SK-N-SH (cell line): ENCODE measurements around the gene CTU1. TPM values are rescaled to one million over a fixed set of nuclear protein-coding genes. Genes with fewer than 3 reads are reported as not detected.

Experiments
- CTCF ChIA-PET: fragments of 300-600, 350-600 bp; formaldehyde crosslinking; extraction: SDS; loops from one replicate; lab custom pipeline; 2021; lab: Yijun Ruan, JAX
- POLR2A ChIA-PET: fragments of 350-600 bp; sonication (Branson Sonifier 250); formaldehyde crosslinking; extraction: SDS; loops from one replicate; lab custom pipeline; 2020; ENCODE audit warnings: antibody characterized with exemption, inconsistent platforms; lab: Yijun Ruan, JAX
- DNase-seq: peaks from one replicate; pipeline ENCODE4 v3.0.0; 2012
- H2AFZ ChIP-seq: fragments of 200-600 bp; sonication (generic); 2 replicates; pipeline ENCODE4 v1.8.1; 2016; ENCODE audit warnings: antibody characterized with exemption, mild to moderate bottlenecking, low read depth
- H3F3A ChIP-seq: fragments of 200-600 bp; sonication (generic); replicated peaks from 2 replicates; pipeline ENCODE3; 2016; ENCODE audit warnings: antibody characterized with exemption, mild to moderate bottlenecking; ENCODE audit not compliant: insufficient read depth
- H3K27ac ChIP-seq, 2 experiments: fragments of 200-500 bp in 1 of 2; fragments of 200-600 bp in 1 of 2; sonication (Bioruptor generic) in 1 of 2; sonication (generic), shearing (Covaris generic) in 1 of 2; 2 replicates each; pipeline versions ENCODE4 v1.5.1 to v1.6.1; 2014 to 2016; ENCODE audit warnings: low read depth in 2 of 2, inconsistent platforms in 1 of 2, low read length in 1 of 2, mild to moderate bottlenecking in 1 of 2, mixed read lengths in 1 of 2
- H3K27me3 ChIP-seq: fragments of 200-600 bp; sonication (generic), shearing (Covaris generic); 2 replicates; pipeline ENCODE4 v1.6.1; 2016; ENCODE audit warnings: mixed run types; ENCODE audit not compliant: insufficient read depth
- H3K36me3 ChIP-seq, 2 experiments: fragments of 200-500 bp in 1 of 2; fragments of 200-600 bp in 1 of 2; sonication (Bioruptor generic) in 1 of 2; sonication (generic) in 1 of 2; replicated peaks in 1 of 2; 2 replicates each; pipeline versions ENCODE3 to v1.5.1; 2014 to 2016; ENCODE audit warnings: low read length in 1 of 2, mild to moderate bottlenecking in 1 of 2; ENCODE audit not compliant: insufficient read depth in 2 of 2, control insufficient read depth in 1 of 2
- H3K4me1 ChIP-seq, 2 experiments: fragments of 200-500 bp in 1 of 2; fragments of 200-600 bp in 1 of 2; sonication (Bioruptor generic) in 1 of 2; sonication (generic), shearing (Covaris generic) in 1 of 2; 2 replicates each; pipeline versions ENCODE4 v1.5.1 to v1.6.1; 2014 to 2016; ENCODE audit warnings: low read depth in 1 of 2, low read length in 1 of 2, mixed run types in 1 of 2; ENCODE audit not compliant: insufficient read depth in 2 of 2, control insufficient read depth in 1 of 2
- H3K4me2 ChIP-seq: fragments of 200-600 bp; sonication (generic), shearing (Covaris generic); 2 replicates; pipeline ENCODE4 v1.6.1; 2017; ENCODE audit warnings: mixed run types
- H3K4me3 ChIP-seq, 2 experiments: fragments of 200-500 bp in 1 of 2; fragments of 200-600 bp in 1 of 2; sonication (Bioruptor generic) in 1 of 2; sonication (generic), shearing (Covaris generic) in 1 of 2; 2 replicates each; pipeline versions ENCODE4 v1.5.1 to v1.8.1; 2014 to 2016; ENCODE audit warnings: low read depth in 2 of 2, inconsistent platforms in 1 of 2, low read length in 1 of 2, mild to moderate bottlenecking in 1 of 2, mixed read lengths in 1 of 2, moderate library complexity in 1 of 2
- H3K79me2 ChIP-seq: fragments of 200-600 bp; sonication (generic); 2 replicates; pipeline ENCODE4 v1.8.1; 2017; ENCODE audit warnings: mild to moderate bottlenecking; ENCODE audit not compliant: insufficient read depth
- H3K9ac ChIP-seq: fragments of 200-600 bp; sonication (generic); 2 replicates; pipeline ENCODE4 v1.6.1; 2017; ENCODE audit warnings: mixed run types
- H3K9me2 ChIP-seq: fragments of 200-600 bp; sonication (generic); 2 replicates; pipeline ENCODE4 v1.6.1; 2017; ENCODE audit warnings: mixed run types
- H3K9me3 ChIP-seq: fragments of 200-600 bp; sonication (generic); 2 replicates; pipeline ENCODE4 v1.6.1; 2017; ENCODE audit warnings: mixed run types, mild to moderate bottlenecking, moderate library complexity
- H4K20me1 ChIP-seq: fragments of 200-600 bp; sonication (generic); 2 replicates; pipeline ENCODE4 v1.6.1; 2017; ENCODE audit warnings: mild to moderate bottlenecking, mixed run types; ENCODE audit not compliant: insufficient read depth
- CHD2 ChIP-seq: fragments of 150-350 bp; IDR thresholded peaks from 2 replicates; pipeline ENCODE4 v1.6.1; 2018; ENCODE audit warnings: low read length; ENCODE audit not compliant: partially characterized antibody
- EP300 ChIP-seq, 2 experiments: IDR thresholded peaks; 2 replicates each; pipeline versions ENCODE4 v1.4.0 to v1.6.1; 2012; ENCODE audit warnings: borderline replicate concordance in 1 of 2, low read depth in 1 of 2, low read length in 1 of 2
- FOSL2 ChIP-seq: IDR thresholded peaks from 2 replicates; pipeline ENCODE4 v1.4.0; 2012; ENCODE audit warnings: low read depth, mild to moderate bottlenecking, moderate library complexity, borderline replicate concordance
- FOXJ3 ChIP-seq: sonication (generic); formaldehyde crosslinking; IDR thresholded peaks from 2 replicates; pipeline ENCODE4 v1.5.1; 2020; ENCODE audit warnings: mild to moderate bottlenecking, missing genetic modification reagents
- FOXM1 ChIP-seq: IDR thresholded peaks from 2 replicates; pipeline ENCODE4 v1.4.0; 2012; ENCODE audit warnings: low read depth, mild to moderate bottlenecking
- NFIC ChIP-seq: IDR thresholded peaks from 2 replicates; pipeline ENCODE4 v1.4.0; 2012; ENCODE audit warnings: borderline replicate concordance
- NRF1 ChIP-seq: IDR thresholded peaks from 2 replicates; pipeline ENCODE4 v1.6.1; 2012; ENCODE audit warnings: low read depth, mild to moderate bottlenecking, low read length
- RCOR1 ChIP-seq: fragments of 150-350 bp; IDR thresholded peaks from 2 replicates; pipeline ENCODE4 v1.6.1; 2017; ENCODE audit warnings: antibody characterized with exemption, low read length
- RFX5 ChIP-seq: IDR thresholded peaks from 2 replicates; pipeline ENCODE4 v1.6.1; 2012; ENCODE audit warnings: mild to moderate bottlenecking, improper control_type of control experiment, low read length
- TAF1 ChIP-seq: IDR thresholded peaks from 2 replicates; pipeline ENCODE4 v1.6.1; 2012; ENCODE audit warnings: low read depth, mild to moderate bottlenecking, low read length, moderate library complexity, borderline replicate concordance
- YY1 ChIP-seq: IDR thresholded peaks from 2 replicates; pipeline ENCODE4 v1.4.0; 2012; ENCODE audit warnings: low read depth, mild to moderate bottlenecking
- WGBS: methylation state at CpG from one replicate; pipeline ENCODE4 v1.1.6; 2017; ENCODE audit warnings: low lambda C conversion rate; 5-methylcytosine and 5-hydroxymethylcytosine counted together
- polyA plus RNA-seq, 3 experiments: library from polyadenylated mRNA; depleted of rRNA; stranded (reverse); fragments of >200 nt; gene quantifications; 2 replicates each; pipeline ENCODE4 v1.2.3, GENCODE V29; 2012
- TF ChIP-seq, protein P1 (sequence below): IDR thresholded peaks from 2 replicates; pipeline ENCODE4 v1.4.0; 2012; ENCODE audit warnings: low read depth, borderline replicate concordance
- TF ChIP-seq, protein P2 (sequence below): IDR thresholded peaks from 2 replicates; pipeline ENCODE4; 2012
- TF ChIP-seq, protein P3 (sequence below): fragments of 150-350 bp; IDR thresholded peaks from 2 replicates; pipeline ENCODE4 v1.6.1; 2016; ENCODE audit warnings: mild to moderate bottlenecking, low read depth, low read length
- TF ChIP-seq, protein P4 (sequence below): IDR thresholded peaks from 2 replicates; pipeline ENCODE4 v1.4.0; 2012; ENCODE audit warnings: low read depth, borderline replicate concordance
- TF ChIP-seq, protein P5 (sequence below): IDR thresholded peaks from 2 replicates; pipeline ENCODE4 v1.6.1; 2012; ENCODE audit warnings: mild to moderate bottlenecking, low read depth, low read length, moderate library complexity

The CTU1 gene
- polyA plus RNA-seq, 1 of the 3 experiments (the other 2 are of a cell fraction), result 8.8 TPM

DNA sequence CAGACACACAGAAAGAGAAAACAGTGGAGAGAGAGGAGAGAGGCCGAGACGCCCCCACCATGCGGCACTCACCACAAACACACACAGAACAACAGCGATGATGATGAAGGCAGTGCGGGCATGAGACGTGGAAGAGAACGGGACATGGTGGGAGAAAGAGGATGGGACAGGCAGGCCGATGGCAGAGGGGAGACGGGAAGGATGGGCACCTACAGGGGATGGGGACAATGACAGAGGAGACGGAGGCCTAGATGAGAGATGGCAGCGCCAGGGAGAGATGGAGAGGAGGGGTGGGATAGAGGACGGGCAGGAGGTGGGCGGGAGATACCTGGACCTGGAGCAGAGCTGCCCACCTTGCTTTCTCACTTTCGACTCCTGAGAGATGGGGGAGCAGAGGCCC, 24.4 kb downstream of the CTU1 start:
- no peak for DNase-seq
- Histone ChIP-seq H3K4me3 (no peak overlapping the region), H3K27me3 (peaks cover 23% of the 10 kb centered on the region; the same call in 1 of the 2 replicates), H3K9ac (no peak overlapping the region), H2AFZ (no peak overlapping the region), H3K9me3 (no peaks in the 10 kb centered on the region), H3K36me3 (no peaks in the 10 kb centered on the region)
- TF ChIP-seq FOSL2, result no peak
- no peak for TF ChIP-seq FOXM1
- no peak for TF ChIP-seq YY1
- no peak for TF ChIP-seq TAF1
- TF ChIP-seq, protein P1, sequence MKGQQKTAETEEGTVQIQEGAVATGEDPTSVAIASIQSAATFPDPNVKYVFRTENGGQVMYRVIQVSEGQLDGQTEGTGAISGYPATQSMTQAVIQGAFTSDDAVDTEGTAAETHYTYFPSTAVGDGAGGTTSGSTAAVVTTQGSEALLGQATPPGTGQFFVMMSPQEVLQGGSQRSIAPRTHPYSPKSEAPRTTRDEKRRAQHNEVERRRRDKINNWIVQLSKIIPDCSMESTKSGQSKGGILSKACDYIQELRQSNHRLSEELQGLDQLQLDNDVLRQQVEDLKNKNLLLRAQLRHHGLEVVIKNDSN, result no peak
- TF ChIP-seq, protein P2, sequence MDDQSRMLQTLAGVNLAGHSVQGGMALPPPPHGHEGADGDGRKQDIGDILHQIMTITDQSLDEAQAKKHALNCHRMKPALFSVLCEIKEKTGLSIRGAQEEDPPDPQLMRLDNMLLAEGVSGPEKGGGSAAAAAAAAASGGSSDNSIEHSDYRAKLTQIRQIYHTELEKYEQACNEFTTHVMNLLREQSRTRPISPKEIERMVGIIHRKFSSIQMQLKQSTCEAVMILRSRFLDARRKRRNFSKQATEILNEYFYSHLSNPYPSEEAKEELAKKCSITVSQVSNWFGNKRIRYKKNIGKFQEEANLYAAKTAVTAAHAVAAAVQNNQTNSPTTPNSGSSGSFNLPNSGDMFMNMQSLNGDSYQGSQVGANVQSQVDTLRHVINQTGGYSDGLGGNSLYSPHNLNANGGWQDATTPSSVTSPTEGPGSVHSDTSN, result no peak
- TF ChIP-seq, all 33 proteins: peak for 0
- ChIA-PET CTCF (interaction anchor here (4.2 kb wide), 1 partner anchor 12 kb away, joined by 17 read pairs; no protein-coding TSS in a partner anchor), POLR2A (no interaction called here)
- H4K20me1 ChIP-seq, result no peaks in the 10 kb centered on the region
- no peaks in the 10 kb centered on the region for H3K9me2 ChIP-seq
- H3K79me2 ChIP-seq, result no peaks in the 10 kb centered on the region
- no peak overlapping the region for H3K27ac ChIP-seq
- 30% methylated on average over 14 of the region's 14 CpGs for WGBS
- no peak overlapping the region for H3K4me2 ChIP-seq
- H3F3A ChIP-seq, result no peaks in the 10 kb centered on the region
- H3K4me1 ChIP-seq, result no peaks in the 10 kb centered on the region

DNA sequence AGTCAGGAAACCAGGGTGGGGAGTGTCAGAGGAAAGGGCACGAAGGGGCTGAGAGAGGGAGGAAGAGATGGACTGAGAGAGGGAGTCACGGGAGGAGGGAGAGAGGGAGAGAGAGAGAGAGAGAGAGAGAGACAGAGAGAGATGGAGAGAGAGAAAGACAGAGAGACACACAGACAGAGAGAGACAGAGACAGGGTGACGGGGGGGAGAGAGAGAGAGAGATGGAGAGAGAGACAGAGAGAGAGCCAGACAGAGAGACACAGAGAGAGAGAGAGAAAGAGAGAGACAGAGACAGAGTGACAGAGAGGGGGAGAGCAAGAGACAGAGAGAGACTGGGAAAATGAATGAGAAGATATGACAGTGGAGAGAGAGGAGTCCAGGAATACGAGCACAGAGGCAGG, 25.0 kb downstream of the CTU1 start:
- Histone ChIP-seq H3K9me3 (no peaks in the 10 kb centered on the region), H2AFZ (no peak overlapping the region), H3K79me2 (no peaks in the 10 kb centered on the region), H3K4me3 (no peak overlapping the region), H3K4me1 (no peaks in the 10 kb centered on the region), H3K27me3 (peaks cover 23% of the 10 kb centered on the region; the same call in 1 of the 2 replicates), H3K36me3 (no peaks in the 10 kb centered on the region), H3K27ac (no peak overlapping the region), H4K20me1 (no peaks in the 10 kb centered on the region), H3K9ac (no peak overlapping the region), H3K4me2 (no peak overlapping the region), H3F3A (no peaks in the 10 kb centered on the region), H3K9me2 (no peaks in the 10 kb centered on the region)
- no peak for DNase-seq
- 4% methylated on average over 4 of the region's 4 CpGs for WGBS
- ChIA-PET POLR2A (no interaction called here), CTCF (no interaction called here)
- TF ChIP-seq FOXJ3 (CRISPR knock-in tag), result no peak
- no peak for TF ChIP-seq RCOR1
- TF ChIP-seq, protein P3, sequence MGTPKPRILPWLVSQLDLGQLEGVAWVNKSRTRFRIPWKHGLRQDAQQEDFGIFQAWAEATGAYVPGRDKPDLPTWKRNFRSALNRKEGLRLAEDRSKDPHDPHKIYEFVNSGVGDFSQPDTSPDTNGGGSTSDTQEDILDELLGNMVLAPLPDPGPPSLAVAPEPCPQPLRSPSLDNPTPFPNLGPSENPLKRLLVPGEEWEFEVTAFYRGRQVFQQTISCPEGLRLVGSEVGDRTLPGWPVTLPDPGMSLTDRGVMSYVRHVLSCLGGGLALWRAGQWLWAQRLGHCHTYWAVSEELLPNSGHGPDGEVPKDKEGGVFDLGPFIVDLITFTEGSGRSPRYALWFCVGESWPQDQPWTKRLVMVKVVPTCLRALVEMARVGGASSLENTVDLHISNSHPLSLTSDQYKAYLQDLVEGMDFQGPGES, result no peak
- no peak for TF ChIP-seq NFIC
- no peak for TF ChIP-seq EP300 (IDR thresholded peaks at IDR 0.05; ENCODE audit: borderline replicate concordance in 1 of 2, low read depth in 1 of 2, low read length in 1 of 2)
- TF ChIP-seq, protein P2, result no peak
- TF ChIP-seq, protein P4, sequence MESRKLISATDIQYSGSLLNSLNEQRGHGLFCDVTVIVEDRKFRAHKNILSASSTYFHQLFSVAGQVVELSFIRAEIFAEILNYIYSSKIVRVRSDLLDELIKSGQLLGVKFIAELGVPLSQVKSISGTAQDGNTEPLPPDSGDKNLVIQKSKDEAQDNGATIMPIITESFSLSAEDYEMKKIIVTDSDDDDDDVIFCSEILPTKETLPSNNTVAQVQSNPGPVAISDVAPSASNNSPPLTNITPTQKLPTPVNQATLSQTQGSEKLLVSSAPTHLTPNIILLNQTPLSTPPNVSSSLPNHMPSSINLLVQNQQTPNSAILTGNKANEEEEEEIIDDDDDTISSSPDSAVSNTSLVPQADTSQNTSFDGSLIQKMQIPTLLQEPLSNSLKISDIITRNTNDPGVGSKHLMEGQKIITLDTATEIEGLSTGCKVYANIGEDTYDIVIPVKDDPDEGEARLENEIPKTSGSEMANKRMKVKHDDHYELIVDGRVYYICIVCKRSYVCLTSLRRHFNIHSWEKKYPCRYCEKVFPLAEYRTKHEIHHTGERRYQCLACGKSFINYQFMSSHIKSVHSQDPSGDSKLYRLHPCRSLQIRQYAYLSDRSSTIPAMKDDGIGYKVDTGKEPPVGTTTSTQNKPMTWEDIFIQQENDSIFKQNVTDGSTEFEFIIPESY, result no peak
- TF ChIP-seq, protein P5, sequence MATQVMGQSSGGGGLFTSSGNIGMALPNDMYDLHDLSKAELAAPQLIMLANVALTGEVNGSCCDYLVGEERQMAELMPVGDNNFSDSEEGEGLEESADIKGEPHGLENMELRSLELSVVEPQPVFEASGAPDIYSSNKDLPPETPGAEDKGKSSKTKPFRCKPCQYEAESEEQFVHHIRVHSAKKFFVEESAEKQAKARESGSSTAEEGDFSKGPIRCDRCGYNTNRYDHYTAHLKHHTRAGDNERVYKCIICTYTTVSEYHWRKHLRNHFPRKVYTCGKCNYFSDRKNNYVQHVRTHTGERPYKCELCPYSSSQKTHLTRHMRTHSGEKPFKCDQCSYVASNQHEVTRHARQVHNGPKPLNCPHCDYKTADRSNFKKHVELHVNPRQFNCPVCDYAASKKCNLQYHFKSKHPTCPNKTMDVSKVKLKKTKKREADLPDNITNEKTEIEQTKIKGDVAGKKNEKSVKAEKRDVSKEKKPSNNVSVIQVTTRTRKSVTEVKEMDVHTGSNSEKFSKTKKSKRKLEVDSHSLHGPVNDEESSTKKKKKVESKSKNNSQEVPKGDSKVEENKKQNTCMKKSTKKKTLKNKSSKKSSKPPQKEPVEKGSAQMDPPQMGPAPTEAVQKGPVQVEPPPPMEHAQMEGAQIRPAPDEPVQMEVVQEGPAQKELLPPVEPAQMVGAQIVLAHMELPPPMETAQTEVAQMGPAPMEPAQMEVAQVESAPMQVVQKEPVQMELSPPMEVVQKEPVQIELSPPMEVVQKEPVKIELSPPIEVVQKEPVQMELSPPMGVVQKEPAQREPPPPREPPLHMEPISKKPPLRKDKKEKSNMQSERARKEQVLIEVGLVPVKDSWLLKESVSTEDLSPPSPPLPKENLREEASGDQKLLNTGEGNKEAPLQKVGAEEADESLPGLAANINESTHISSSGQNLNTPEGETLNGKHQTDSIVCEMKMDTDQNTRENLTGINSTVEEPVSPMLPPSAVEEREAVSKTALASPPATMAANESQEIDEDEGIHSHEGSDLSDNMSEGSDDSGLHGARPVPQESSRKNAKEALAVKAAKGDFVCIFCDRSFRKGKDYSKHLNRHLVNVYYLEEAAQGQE, result no peak
- TF ChIP-seq FOSL2, result no peak
- TF ChIP-seq CHD2, result no peak
- TF ChIP-seq NRF1, result no peak
- no peak for TF ChIP-seq RFX5
